PFSK-1 (cell line): ENCODE data around the gene ISG15.

Experiments used
- FOXP2 ChIP-seq: optimal IDR thresholded peaks from 2 replicates; pipeline ENCODE3; 2011; ENCODE audit warnings: borderline replicate concordance, control low read depth, inconsistent platforms; ENCODE audit not compliant: insufficient read depth; ENCODE audit errors: extremely low read length, extremely low read depth
- POLR2AphosphoS5 ChIP-seq: IDR thresholded peaks from 2 replicates; pipeline ENCODE4 v1.6.1; 2012; ENCODE audit warnings: low read depth, mild to moderate bottlenecking, control low read depth, low read length, moderate library complexity
- SIN3A ChIP-seq: IDR thresholded peaks from 2 replicates; pipeline ENCODE4 v1.6.1; 2012; ENCODE audit warnings: mild to moderate bottlenecking, low read length, moderate library complexity, borderline replicate concordance; ENCODE audit not compliant: insufficient read depth
- TAF1 ChIP-seq: IDR thresholded peaks from 2 replicates; pipeline ENCODE4 v1.6.1; 2012; ENCODE audit warnings: low read length, control low read depth, borderline replicate concordance; ENCODE audit not compliant: insufficient read depth
- TF ChIP-seq, protein P1 (sequence below), 2 experiments: IDR thresholded peaks; 2 replicates each; pipeline versions ENCODE4 v1.6.1 to v1.8.0; 2011 to 2012; ENCODE audit warnings: low read depth in 2 of 2, low read length in 2 of 2, control low read depth in 1 of 2, inconsistent platforms in 1 of 2, mild to moderate bottlenecking in 1 of 2, moderate library complexity in 1 of 2; ENCODE audit not compliant: insufficient read depth in 1 of 2

ISG15 gene

DNA sequence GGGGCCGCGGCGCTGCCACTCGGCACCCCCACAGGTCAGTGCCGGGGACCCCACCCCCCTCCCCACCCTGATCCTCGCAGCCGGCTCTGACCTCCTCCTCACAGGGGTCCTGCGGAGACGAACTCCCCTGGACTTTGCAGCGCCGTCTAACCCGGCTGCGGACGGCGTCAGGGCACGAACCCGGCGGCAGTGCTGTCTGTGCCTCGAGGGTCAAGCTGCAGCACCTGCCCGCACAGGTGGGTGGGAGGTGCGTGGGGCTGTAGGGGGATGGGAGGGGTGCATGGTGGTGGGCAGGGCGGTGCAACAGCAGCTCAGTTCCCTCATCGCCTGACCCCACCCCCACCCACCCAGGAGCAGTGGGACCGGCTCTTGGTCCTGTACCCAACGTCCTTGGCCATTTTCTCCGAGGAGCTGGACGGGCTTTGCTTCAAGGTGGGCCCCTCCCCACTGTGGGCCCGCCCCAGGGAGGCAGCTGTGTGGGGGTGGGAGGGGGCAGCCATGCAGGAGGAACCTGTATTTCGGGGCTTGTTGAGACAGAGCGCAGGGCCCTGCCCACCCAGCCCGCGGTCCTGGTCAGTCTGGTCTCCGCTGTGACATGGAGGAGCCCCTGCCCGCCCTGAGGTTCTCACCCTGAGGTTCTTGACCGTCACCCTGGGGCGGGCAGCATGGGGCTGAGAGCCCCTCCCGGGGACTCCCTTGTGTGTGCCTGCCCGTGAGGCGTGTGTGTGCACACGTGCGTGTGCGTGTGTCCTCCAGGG lies 42.1 kb upstream of the ISG15 start:
- no peak for TF ChIP-seq FOXP2
- TF ChIP-seq POLR2AphosphoS5: no peak
- TF ChIP-seq SIN3A: no peak
- no peak for TF ChIP-seq TAF1

DNA sequence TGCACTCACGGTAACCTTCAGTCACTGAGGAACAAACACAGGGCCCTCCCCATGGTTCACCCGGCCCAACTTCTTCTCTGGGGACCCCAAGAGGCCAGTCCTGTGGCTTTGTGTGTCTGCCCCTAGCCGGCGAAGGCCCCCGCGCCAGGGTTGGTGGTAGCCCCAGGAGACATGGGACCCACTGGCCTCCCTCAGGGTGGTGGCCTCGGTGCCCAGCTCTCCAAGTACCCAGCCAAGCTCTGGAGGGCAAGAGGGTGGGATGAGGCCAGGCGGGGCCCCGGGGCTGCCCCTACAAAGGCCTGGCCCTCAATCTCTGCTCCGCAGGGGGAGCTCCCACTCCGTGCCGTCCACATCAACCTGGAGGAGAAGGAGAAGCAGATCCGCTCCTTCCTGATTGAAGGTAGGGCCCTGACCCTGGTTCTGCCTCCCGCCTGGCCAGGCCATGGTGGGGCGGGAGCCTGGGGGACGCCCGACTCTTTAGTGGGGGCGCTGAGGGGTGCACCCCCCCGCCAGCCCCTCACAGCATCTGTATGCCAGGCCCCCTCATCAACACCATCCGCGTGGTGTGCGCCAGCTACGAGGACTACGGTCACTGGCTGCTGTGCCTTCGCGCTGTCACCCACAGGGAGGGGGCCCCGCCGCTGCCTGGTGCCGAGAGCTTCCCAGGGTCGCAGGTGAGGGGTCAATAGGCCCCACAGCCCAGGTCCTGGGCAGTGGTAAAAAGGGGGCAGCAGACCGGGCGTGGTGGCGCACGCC lies 41.4 kb upstream of the ISG15 start:
- TF ChIP-seq, protein P1, sequence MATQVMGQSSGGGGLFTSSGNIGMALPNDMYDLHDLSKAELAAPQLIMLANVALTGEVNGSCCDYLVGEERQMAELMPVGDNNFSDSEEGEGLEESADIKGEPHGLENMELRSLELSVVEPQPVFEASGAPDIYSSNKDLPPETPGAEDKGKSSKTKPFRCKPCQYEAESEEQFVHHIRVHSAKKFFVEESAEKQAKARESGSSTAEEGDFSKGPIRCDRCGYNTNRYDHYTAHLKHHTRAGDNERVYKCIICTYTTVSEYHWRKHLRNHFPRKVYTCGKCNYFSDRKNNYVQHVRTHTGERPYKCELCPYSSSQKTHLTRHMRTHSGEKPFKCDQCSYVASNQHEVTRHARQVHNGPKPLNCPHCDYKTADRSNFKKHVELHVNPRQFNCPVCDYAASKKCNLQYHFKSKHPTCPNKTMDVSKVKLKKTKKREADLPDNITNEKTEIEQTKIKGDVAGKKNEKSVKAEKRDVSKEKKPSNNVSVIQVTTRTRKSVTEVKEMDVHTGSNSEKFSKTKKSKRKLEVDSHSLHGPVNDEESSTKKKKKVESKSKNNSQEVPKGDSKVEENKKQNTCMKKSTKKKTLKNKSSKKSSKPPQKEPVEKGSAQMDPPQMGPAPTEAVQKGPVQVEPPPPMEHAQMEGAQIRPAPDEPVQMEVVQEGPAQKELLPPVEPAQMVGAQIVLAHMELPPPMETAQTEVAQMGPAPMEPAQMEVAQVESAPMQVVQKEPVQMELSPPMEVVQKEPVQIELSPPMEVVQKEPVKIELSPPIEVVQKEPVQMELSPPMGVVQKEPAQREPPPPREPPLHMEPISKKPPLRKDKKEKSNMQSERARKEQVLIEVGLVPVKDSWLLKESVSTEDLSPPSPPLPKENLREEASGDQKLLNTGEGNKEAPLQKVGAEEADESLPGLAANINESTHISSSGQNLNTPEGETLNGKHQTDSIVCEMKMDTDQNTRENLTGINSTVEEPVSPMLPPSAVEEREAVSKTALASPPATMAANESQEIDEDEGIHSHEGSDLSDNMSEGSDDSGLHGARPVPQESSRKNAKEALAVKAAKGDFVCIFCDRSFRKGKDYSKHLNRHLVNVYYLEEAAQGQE (IDR thresholded peaks at IDR 0.05; ENCODE audit: insufficient read depth in 1 of 2, low read depth in 2 of 2, low read length in 2 of 2): no peak
- TF ChIP-seq FOXP2 (no peak), TAF1 (no peak), SIN3A (no peak), POLR2AphosphoS5 (no peak)

- TF ChIP-seq TAF1 (no peak), POLR2AphosphoS5 (no peak), SIN3A (no peak), FOXP2 (no peak)
- TF ChIP-seq, protein P1 (IDR thresholded peaks at IDR 0.05; ENCODE audit: insufficient read depth in 1 of 2, low read depth in 2 of 2, low read length in 2 of 2): no peak
Measured at GRCh38 chr1:972726-973458, 40.4 kb upstream of the ISG15 start.

GRCh38 chr1:973459-974292 lies 39.6 kb upstream of the ISG15 start:
- TF ChIP-seq, protein P1 (IDR thresholded peaks at IDR 0.05; ENCODE audit: insufficient read depth in 1 of 2, low read depth in 2 of 2, low read length in 2 of 2): no peak
- TF ChIP-seq TAF1 (no peak), SIN3A (no peak), FOXP2 (no peak), POLR2AphosphoS5 (no peak)

DNA sequence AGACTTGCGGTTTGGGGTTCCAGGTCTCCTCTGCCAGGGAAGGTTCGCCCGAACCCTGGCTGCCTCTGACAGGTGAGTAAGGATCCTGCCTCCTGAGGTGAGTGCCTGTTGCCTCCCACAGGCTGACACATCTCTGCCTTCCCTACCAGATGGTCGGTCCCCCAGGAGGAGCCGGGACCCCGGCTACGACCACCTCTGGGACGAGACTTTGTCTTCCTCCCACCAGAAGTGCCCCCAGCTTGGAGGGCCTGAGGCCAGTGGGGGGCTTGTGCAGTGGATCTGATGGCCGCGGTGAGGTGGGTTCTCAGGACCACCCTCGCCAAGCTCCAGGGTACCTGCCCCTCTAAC lies 39.0 kb upstream of the ISG15 start:
- TF ChIP-seq, protein P1 (IDR thresholded peaks at IDR 0.05; ENCODE audit: insufficient read depth in 1 of 2, low read depth in 2 of 2, low read length in 2 of 2): no peak
- TF ChIP-seq FOXP2: no peak
- TF ChIP-seq TAF1: no peak
- TF ChIP-seq SIN3A: no peak
- TF ChIP-seq POLR2AphosphoS5: no peak
